ENCODE results near the gene HYAL1.

HYAL1 gene

GRCh38 chr3:50323614-50324199 lies 20.3 kb upstream of the HYAL1 start:
- H3K4me1 ChIP-seq (ENCODE audit: control insufficient read depth, insufficient read depth, low read length) = no peaks in the 10 kb centered on the region
- TF ChIP-seq GLI4 (tag by site-specific recombination; IDR thresholded peaks at IDR 0.05) (no peak), ZBTB8A (tag by site-specific recombination; IDR thresholded peaks at IDR 0.05) (no peak), ZIC2 (tag by site-specific recombination; IDR thresholded peaks at IDR 0.05) (0 out of 2 replicates have a peak, but pooled peaks have one; percentile 38), ZNF501 (tag by site-specific recombination; IDR thresholded peaks at IDR 0.05) (no peak), RBAK (tag by site-specific recombination; IDR thresholded peaks at IDR 0.05) (no peak), GLIS2 (tag by site-specific recombination; IDR thresholded peaks at IDR 0.05) (peak; percentile 35; the same call in 1 of the 2 replicates), ZNF202 (tag by site-specific recombination; IDR thresholded peaks at IDR 0.05; ENCODE audit: borderline replicate concordance) (no peak), ZNF514 (tag by site-specific recombination; IDR thresholded peaks at IDR 0.05) (no peak), ZNF391 (tag by site-specific recombination; IDR thresholded peaks at IDR 0.05; ENCODE audit: borderline replicate concordance, low read depth) (no peak), ZNF837 (tag by site-specific recombination; IDR thresholded peaks at IDR 0.05) (no peak)
- TF ChIP-seq, protein P1, sequence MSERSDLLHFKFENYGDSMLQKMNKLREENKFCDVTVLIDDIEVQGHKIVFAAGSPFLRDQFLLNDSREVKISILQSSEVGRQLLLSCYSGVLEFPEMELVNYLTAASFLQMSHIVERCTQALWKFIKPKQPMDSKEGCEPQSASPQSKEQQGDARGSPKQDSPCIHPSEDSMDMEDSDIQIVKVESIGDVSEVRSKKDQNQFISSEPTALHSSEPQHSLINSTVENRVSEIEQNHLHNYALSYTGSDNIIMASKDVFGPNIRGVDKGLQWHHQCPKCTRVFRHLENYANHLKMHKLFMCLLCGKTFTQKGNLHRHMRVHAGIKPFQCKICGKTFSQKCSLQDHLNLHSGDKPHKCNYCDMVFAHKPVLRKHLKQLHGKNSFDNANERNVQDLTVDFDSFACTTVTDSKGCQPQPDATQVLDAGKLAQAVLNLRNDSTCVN (tag by site-specific recombination; optimal IDR thresholded peaks at IDR 0.05) = no peak
- TF ChIP-seq, protein P2, sequence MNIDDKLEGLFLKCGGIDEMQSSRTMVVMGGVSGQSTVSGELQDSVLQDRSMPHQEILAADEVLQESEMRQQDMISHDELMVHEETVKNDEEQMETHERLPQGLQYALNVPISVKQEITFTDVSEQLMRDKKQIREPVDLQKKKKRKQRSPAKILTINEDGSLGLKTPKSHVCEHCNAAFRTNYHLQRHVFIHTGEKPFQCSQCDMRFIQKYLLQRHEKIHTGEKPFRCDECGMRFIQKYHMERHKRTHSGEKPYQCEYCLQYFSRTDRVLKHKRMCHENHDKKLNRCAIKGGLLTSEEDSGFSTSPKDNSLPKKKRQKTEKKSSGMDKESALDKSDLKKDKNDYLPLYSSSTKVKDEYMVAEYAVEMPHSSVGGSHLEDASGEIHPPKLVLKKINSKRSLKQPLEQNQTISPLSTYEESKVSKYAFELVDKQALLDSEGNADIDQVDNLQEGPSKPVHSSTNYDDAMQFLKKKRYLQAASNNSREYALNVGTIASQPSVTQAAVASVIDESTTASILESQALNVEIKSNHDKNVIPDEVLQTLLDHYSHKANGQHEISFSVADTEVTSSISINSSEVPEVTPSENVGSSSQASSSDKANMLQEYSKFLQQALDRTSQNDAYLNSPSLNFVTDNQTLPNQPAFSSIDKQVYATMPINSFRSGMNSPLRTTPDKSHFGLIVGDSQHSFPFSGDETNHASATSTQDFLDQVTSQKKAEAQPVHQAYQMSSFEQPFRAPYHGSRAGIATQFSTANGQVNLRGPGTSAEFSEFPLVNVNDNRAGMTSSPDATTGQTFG (tag by site-specific recombination; IDR thresholded peaks at IDR 0.05; ENCODE audit: borderline replicate concordance) = no peak
- POLR2A ChIA-PET = interaction anchor here (0.9 to 2.8 kb wide), 5 partner anchors 14 to 129 kb away, joined by 3 to 12 read pairs (median 5); partner anchors contain the start of genes HYAL3 and NAA80

GRCh38 chr3:50323092-50323600 lies 19.8 kb upstream of the HYAL1 start:
- H3K36me3 ChIP-seq (ENCODE audit: control insufficient read depth in 2 of 2, insufficient read depth in 1 of 2, low read length in 2 of 2) = peaks cover 3 to 55% of the 10 kb centered on the region in 2 experiments; a peak in 2 of 3 replicates
- POLR2A ChIA-PET = interaction anchor here (2.5 to 3.2 kb wide), 3 partner anchors 14 to 27 kb away, joined by 7 to 17 read pairs (median 12); partner anchors contain the start of genes HYAL3 and NAA80
- no peak overlapping the region for H3K27ac ChIP-seq (ENCODE audit: extremely low read depth, low read depth, low read length)
- H3K4me3 ChIP-seq (ENCODE audit: low read depth, low read length) = no peak overlapping the region
- no peaks in the 10 kb centered on the region for H3K9me3 ChIP-seq (ENCODE audit: control insufficient read depth, insufficient read depth, low read depth, low read length)
- TF ChIP-seq SCRT1 (tag by site-specific recombination; IDR thresholded peaks at IDR 0.05; ENCODE audit: borderline replicate concordance) (no peak), ZNF112 (tag by site-specific recombination; IDR thresholded peaks at IDR 0.05) (no peak), OSR2 (tag by site-specific recombination; IDR thresholded peaks at IDR 0.05) (no peak), ZNF274 (IDR thresholded peaks at IDR 0.05; ENCODE audit: low read length) (no peak), ZNF274 (tag by site-specific recombination; IDR thresholded peaks at IDR 0.05; ENCODE audit: borderline replicate concordance) (no peak), ZNF473 (tag by site-specific recombination; IDR thresholded peaks at IDR 0.05) (no peak), ZNF701 (tag by site-specific recombination; IDR thresholded peaks at IDR 0.05) (no peak), ZBTB20 (tag by site-specific recombination; IDR thresholded peaks at IDR 0.05) (peak; percentile 88)
- CTCF ChIA-PET = interaction anchor here (0.6 to 3.0 kb wide), 6 partner anchors 11 to 1107 kb away, joined by 3 to 21 read pairs (median 4); partner anchors contain the start of genes HYAL3 and NAA80
- no peaks in the 10 kb centered on the region for H3K4me1 ChIP-seq (ENCODE audit: control insufficient read depth, insufficient read depth, low read length)

More at GRCh38 chr3:50323614-50324199, 20.3 kb upstream of the HYAL1 start:
- CTCF ChIA-PET = interaction anchor here (0.6 to 3.0 kb wide), 13 partner anchors 10 to 129 kb away, joined by 3 to 21 read pairs (median 5); partner anchors contain the start of genes HYAL3, LSMEM2 and NAA80
- Histone ChIP-seq H3K27ac (ENCODE audit: extremely low read depth, low read depth, low read length) (no peak overlapping the region), H3K9me3 (ENCODE audit: control insufficient read depth, insufficient read depth, low read depth, low read length) (no peaks in the 10 kb centered on the region), H3K4me3 (ENCODE audit: low read depth, low read length) (no peak overlapping the region), H3K36me3 (ENCODE audit: control insufficient read depth in 2 of 2, insufficient read depth in 1 of 2, low read length in 2 of 2) (peaks cover 3 to 50% of the 10 kb centered on the region in 2 experiments; a peak in 2 of 3 replicates)
